ENCODE results near the gene TRIM44. TPM values are rescaled to one million over a fixed set of nuclear protein-coding genes. Genes with fewer than 3 reads are reported as not detected.
A peak's percentile ranks its signal among the peaks of the same experiment; 100 is the strongest.

The TRIM44 gene
- total RNA-seq, 2 experiments from 2014 or later: 37.4 to 40.1 TPM

- ChIA-PET POLR2A (no interaction called here), CTCF (interaction anchor here (1.3 kb wide), 1 partner anchor 37 kb away, joined by 6 read pairs; no protein-coding TSS in a partner anchor)
- Mint-ChIP-seq H3K9me3 (no peaks in the 10 kb centered on the region), H3K36me3 (ENCODE audit: low read depth) (peaks cover 14% of the 10 kb centered on the region), H3K27me3 (no peaks in the 10 kb centered on the region), H3K4me1 (ENCODE audit: low read depth) (peaks cover 56% of the 10 kb centered on the region), H3K4me3 (no peak overlapping the region), H3K27ac (no peak overlapping the region)
- peak; percentile 35 for ATAC-seq
- no peak for DNase-seq
- intact Hi-C loops (cut with micrococcal nuclease): no loop called here
- no peak for TF ChIP-seq CTCF (IDR thresholded peaks at IDR 0.05)
Observed at GRCh38 chr11:35784699-35785098, 122.1 kb downstream of the TRIM44 start.

- H3K27ac Mint-ChIP-seq: no peak overlapping the region
- POLR2A ChIA-PET: no interaction called here
- DNase-seq (no peak), ATAC-seq (peak; percentile 89)
- CTCF ChIA-PET: interaction anchor here (1.3 kb wide), 1 partner anchor 36 kb away, joined by 6 read pairs; no protein-coding TSS in a partner anchor
- no peaks in the 10 kb centered on the region for H3K27me3 Mint-ChIP-seq
- no peaks in the 10 kb centered on the region for H3K9me3 Mint-ChIP-seq
- H3K4me1 Mint-ChIP-seq (ENCODE audit: low read depth): peaks cover 56% of the 10 kb centered on the region
- H3K36me3 Mint-ChIP-seq (ENCODE audit: low read depth): peaks cover 13% of the 10 kb centered on the region
- TF ChIP-seq CTCF (IDR thresholded peaks at IDR 0.05): no peak
- H3K4me3 Mint-ChIP-seq: no peak overlapping the region
- intact Hi-C loops (cut with micrococcal nuclease): no loop called here
Observed at GRCh38 chr11:35785287-35786167, 123.0 kb downstream of the TRIM44 start.

GRCh38 chr11:35786188-35786587, 123.6 kb downstream of the TRIM44 start:
- no peaks in the 10 kb centered on the region for H3K9me3 Mint-ChIP-seq
- ChIA-PET POLR2A (no interaction called here), CTCF (no interaction called here)
- no peak overlapping the region for H3K4me3 Mint-ChIP-seq
- H3K36me3 Mint-ChIP-seq (ENCODE audit: low read depth): peaks cover 9% of the 10 kb centered on the region
- no peak for TF ChIP-seq CTCF (IDR thresholded peaks at IDR 0.05)
- ATAC-seq (no peak), DNase-seq (no peak)
- intact Hi-C loops (cut with micrococcal nuclease): no loop called here
- peak overlapping the region; percentile 6 for H3K27ac Mint-ChIP-seq
- H3K27me3 Mint-ChIP-seq: no peaks in the 10 kb centered on the region
- H3K4me1 Mint-ChIP-seq (ENCODE audit: low read depth): peaks cover 51% of the 10 kb centered on the region

GRCh38 chr11:35787013-35787504, 124.5 kb downstream of the TRIM44 start:
- DNase-seq (no peak), ATAC-seq (no peak)
- CTCF ChIA-PET: no interaction called here
- Mint-ChIP-seq H3K9me3 (no peaks in the 10 kb centered on the region), H3K27me3 (no peaks in the 10 kb centered on the region), H3K4me3 (no peak overlapping the region), H3K4me1 (ENCODE audit: low read depth) (peaks cover 47% of the 10 kb centered on the region), H3K36me3 (ENCODE audit: low read depth) (peaks cover 3% of the 10 kb centered on the region), H3K27ac (no peak overlapping the region)
- intact Hi-C loops (cut with micrococcal nuclease): no loop called here
- POLR2A ChIA-PET: no interaction called here
- no peak for TF ChIP-seq CTCF (IDR thresholded peaks at IDR 0.05)

- H3K4me3 Mint-ChIP-seq: no peak overlapping the region
- no peaks in the 10 kb centered on the region for H3K9me3 Mint-ChIP-seq
- peaks cover 3% of the 10 kb centered on the region for H3K36me3 Mint-ChIP-seq (ENCODE audit: low read depth)
- intact Hi-C loops (cut with micrococcal nuclease): no loop called here
- H3K27ac Mint-ChIP-seq: no peak overlapping the region
- TF ChIP-seq CTCF (IDR thresholded peaks at IDR 0.05): no peak
- CTCF ChIA-PET: no interaction called here
- DNase-seq (no peak), ATAC-seq (no peak)
- POLR2A ChIA-PET: interaction anchor here (0.6 kb wide), 1 partner anchor 8 kb away, joined by 3 read pairs; no protein-coding TSS in a partner anchor
- peaks cover 45% of the 10 kb centered on the region for H3K4me1 Mint-ChIP-seq (ENCODE audit: low read depth)
- no peaks in the 10 kb centered on the region for H3K27me3 Mint-ChIP-seq
Observed at GRCh38 chr11:35787626-35788025, 125.1 kb downstream of the TRIM44 start.

Measured in activated CD8-positive, alpha-beta T cell treated with anti-CD3 and anti-CD28 coated beads for 36 hours (primary cell).